KG1 (cell line): ENCODE measurements around the gene SMARCA2.
A peak's percentile ranks its signal among the peaks of the same experiment; 100 is the strongest.

Experiments used
- DNase-seq: peaks from one replicate; lab custom pipeline; 2025; lab: John Stamatoyannopoulos, UW

SMARCA2 gene

DNA sequence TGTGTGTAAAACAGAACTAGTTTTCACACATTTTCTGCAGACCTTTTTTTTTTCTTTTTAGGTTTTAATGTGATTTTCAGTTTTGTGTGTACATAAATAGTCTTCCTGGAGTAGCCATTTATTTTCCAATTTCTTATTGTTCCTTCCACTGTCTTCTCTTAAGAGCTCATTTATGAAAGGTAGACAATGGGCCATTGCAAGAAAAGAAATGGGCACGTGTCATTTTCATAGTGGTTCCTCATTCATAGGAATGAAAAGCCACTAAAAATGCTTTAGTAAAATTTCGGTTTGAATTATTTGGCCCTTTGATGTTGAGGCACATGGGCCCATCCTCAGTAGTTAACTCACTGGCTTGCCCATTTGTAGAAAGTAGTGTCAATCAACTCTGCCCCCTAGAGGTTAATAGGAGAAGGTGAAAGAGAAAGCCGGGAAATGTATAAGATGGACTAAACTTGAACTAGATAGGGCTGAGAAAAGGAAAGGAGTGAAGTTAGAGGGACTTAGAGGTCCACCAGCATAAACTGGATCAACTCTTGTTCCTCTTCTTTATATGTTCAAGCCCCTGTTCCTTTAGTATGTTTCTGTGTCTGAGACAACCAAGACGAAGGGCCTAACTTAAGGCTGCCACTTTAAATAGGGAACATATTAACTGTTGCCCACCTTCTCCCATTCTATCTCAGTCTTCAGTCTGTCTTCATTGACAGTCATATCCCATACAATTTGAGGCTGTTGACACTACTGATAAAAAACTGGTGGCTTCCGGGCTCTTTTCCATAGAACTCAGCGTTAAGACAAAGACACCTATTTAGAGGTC lies 72.6 kb downstream of the SMARCA2 start:
- DNase-seq: peak; percentile 44

DNA sequence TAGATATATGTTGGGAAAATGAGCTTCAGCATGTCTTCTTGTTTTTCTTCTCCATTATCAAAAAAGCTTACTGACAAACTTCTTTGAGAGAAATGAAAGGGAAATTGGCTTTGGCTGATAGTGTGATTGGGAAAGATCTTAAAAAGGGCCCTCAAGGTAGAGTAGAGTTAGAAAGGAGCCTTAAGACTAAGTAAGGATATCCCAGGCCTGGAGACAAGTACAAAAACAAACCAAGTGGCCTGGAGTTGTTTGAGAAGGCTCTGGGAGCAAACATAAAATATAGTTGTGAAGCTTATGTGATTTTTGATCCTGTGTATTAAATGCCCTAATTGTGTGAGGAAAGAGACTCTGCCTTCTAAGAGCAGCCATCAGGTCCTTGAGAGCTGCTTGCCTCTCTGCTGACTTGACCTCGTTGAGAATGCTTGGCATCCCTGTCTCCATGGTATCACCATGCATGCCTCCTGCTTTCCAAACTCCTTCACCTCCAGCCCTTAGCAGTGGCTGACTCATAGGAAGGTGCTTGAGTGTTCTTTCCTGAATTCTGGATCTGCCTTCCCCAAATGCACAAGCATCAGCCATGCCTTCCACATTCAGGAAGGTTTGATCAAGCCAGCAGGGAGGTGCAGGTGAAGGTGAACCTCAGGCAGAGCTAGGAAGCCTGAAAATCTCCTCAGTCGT lies 78.9 kb downstream of the SMARCA2 start:
- no peak for DNase-seq

DNA sequence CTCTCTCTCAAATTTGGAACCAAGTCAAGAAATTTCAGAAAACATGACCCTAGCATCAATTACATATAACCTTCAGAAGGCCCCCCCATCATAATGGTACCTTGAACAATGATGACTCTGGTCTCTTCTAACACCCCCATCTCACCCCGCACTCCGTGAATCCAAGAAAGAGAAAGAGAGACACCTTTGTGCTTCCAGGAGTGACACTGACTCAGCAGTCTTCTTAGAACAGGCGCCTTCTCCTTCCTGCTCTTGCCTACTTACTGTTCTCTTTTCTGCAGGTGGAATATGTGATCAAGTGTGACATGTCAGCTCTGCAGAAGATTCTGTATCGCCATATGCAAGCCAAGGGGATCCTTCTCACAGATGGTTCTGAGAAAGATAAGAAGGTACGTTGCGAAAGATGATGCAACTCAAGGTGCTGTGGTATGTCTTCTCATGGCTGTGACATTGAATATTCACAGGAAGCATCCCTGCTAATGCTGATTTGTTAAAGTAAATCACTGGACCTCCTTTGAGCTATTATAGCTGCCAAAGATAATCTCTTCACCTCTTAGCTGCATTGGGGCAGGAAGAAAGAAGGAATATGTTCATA lies 81.3 kb downstream of the SMARCA2 start:
- no peak for DNase-seq

DNA sequence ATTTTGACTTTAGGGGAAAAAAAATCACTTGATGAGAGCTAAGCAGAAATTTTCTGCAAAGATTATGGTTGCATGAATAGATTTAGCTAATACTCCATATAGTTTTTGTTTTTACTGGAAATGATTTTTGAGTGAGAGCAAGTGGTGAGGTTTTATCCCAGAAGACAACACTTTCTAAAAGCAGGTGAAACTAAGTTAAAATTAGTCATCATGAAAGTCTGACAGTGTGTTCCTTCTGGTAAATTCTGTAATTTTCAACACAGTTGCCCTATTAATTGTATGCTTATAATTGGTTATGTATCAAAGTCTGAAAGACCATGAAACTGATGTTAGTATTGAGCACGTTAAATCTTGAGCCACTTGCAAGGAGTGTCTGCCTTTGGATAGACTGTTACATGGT lies 91.5 kb downstream of the SMARCA2 start:
- no peak for DNase-seq

DNA sequence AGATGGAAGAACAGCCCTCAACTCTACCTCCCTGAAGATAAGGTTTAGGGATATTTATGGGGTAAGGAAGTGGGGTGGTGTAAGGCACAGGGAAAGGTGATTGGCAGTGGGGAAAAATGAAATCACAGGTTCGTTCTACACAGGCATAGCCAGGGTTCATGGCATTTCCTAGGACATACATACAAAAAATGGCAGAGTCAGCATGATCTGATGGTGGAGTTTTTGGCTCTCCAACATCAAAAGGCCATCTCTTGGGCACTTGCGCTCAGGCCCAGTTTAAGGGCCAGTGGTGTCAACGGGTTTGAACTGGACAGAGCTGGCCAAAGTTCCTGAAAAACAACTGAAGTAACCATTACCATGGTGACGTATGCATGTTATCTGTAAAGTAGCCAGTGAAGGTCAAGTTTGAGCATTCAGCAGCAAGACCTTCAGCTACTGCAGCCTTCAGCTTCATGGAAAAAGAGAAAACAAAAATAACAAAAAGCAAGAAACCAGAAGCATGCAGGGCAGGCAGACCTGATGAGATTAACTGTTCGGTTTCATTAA lies 92.8 kb downstream of the SMARCA2 start:
- DNase-seq: no peak

DNA sequence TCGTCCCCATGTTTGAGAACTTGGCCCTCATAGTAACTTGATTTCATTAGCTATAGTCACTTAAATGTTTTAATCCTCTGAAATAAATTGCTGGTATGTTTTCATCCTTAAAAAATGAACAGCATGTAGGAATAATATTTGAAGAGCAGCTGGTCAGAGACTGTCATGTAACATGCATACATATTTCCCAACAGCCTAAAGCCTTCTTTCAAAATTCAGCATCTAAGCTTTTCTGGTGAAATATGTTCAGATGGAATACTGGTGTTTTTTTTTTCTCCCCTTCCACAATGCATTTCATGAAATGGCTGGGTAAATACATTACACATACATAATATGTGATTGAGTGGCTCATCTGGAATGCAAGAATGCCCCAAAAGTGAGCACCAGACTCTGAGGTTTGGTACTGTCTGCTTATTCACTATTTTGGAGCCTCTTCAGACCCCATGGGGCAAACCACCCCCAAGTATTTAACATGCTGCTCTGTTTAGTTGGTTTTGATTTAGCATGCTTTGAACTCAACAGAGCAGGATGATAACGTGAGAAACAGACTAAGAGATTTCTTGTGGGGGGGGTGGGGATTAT lies 94.0 kb downstream of the SMARCA2 start:
- no peak for DNase-seq

DNA sequence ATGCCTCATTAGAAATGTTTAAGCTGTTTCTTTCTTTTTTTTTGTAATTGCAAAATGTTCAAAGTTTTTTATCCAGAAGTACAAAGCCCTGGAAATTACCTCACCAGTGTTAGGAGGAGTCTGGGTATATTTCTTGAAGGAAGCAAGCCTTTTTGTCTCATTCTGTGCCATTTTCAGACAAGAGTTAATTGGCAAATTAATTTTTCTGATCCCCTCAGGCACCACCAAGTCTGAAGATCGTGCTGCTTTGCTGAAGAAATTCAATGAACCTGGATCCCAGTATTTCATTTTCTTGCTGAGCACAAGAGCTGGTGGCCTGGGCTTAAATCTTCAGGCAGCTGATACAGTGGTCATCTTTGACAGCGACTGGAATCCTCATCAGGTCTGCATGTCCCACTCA lies 94.9 kb downstream of the SMARCA2 start:
- DNase-seq: no peak

DNA sequence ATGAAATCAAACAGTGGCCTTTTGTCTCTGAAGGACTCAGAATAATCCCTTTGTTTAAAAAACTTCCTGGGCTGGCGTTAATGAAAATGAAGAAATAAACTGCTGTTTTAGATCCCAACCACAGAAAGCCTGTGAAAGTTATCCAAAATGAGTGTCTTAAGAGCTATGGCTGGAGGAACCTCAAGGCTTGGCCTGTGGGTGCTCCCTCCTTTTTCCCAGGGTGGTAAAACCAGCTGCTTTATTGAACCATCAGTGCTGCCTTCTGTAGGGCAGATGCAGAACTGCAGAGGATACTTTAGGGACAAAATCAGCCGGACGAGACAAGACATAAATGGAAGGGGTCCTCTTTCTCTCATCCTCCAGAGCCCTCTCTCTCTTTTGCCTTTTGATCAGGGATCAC lies 100.9 kb downstream of the SMARCA2 start:
- DNase-seq: no peak

DNA sequence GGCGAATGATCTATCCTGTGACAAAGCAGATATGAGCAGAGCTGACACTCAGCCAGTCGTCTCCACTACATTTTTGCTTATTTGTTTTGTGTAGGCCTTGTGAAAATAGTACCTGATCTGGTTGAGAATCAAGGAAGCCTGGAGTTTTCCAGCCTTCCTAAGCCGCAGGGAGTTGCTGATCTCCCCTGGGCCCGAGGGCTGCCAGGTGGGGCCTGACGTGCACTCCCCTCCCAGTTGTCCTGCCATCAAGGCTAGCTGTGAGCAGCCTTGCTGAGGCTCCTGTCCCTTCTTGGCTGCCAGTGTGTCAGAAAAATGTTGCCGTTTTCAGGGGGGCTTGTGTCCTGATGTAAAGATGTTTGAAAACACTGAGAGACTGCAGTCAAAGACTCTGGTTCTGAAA lies 102.4 kb downstream of the SMARCA2 start:
- no peak for DNase-seq

DNA sequence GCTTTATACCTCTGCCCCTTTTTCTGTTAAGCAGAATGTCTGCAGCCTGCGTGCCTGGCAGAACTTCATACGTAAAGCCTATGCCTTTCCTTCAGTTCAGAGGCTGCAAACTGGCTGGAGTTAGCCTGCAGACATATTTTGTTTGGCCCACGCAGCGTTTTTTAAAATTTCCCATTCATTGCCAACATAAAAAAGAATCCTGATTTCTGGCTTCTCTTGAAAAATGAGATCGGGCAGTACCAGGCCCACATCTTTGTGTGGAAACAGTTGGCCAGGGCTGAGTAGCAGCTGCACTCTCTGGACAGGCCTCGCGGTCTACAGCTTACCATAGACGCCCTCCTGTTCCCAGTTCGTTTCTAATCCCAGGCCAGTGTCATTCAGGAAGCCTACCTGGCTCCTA lies 104.4 kb downstream of the SMARCA2 start:
- DNase-seq: no peak

DNA sequence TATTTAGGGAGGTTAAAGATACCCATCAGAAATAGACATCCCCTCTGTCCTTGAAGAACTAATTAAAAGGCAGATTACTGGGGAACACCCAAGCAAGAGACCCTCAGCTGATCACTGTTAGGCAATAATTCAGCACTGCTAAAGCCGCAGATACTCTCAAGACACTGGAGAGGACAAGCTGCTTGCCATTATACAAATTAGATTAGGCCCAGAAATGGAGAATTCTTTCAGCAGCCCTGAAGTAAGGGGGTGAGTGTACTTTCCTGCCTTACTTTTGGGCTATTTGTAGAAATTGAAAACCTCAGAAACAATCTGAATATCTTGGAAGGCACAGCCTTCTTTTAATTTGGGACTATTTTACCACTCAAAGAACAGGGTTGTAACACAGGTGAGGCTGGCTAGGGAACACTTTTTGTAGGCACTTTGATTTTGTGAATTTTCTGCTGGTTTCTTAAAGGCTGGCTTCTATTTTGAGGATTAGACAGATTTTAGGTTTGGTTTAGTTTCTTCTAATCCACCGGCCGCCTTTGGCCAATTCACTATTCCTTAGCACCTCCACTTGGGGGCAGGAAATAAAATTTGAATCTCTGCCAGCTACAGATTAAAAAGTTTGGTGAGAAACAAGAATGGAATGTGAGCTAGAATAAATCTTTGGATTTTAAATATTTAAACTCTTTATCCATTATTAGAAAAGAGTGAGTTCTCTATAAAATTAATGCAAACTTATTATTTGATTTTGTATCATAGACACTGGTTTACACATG lies 106.0 kb downstream of the SMARCA2 start:
- no peak for DNase-seq

DNA sequence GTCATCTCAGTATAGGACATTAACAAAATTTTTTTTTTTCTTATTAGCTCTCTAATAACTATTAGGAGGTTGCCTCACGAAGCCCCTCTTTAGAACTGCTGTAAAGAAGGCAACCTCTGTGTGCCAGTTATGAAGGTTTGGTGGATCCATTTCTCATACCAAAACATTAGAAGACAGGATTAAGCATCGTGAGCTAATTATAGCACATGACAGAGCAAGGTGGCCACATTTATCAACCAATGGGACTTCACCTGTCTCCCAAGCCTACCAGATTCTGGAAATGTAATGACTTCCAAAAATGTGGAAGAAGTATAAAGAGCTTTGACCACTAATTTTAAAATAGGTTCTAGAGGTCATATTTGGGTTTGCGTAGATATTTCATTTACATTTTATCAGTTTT lies 107.2 kb downstream of the SMARCA2 start:
- no peak for DNase-seq

DNA sequence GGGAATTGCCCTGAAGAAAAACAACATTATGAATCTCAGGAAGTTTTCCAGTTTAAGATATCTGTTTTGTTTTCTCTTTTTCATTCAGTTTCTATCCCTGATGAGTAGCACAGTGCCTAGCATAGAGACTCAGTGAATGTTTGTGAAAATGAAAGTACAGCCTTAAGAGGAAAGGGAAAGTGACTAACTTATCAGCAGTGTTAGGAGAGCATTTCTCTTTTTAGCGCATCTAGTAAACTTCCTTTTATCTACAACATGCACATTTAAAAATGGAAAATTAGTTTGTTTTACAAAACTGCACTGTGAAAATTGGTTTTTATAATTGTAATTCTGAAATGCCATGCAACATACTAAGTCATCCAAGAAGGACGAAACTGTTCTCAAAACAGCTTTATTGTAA lies 110.8 kb downstream of the SMARCA2 start:
- DNase-seq: no peak

DNA sequence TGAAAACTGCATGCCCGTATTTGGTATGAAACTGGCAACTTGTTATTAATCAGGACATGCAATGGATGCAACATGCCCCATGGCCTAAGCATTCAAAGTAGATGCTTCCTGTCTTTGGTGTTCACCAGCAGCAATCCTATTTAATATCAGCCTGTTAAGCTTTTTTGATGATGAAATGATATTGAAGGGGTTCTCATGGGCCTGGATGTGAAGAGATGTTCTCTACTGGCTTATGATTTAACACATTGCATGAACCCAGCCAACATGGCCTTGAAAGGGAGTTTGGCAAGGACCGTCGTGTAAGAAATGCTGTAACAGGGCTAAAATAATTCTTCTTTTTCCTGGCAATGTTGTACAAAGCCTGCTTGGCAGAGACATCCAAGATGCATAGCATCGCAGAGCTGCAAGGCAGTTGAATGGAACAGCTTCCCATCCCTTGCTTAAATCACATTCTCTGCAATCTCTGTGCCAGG lies 111.2 kb downstream of the SMARCA2 start:
- no peak for DNase-seq

DNA sequence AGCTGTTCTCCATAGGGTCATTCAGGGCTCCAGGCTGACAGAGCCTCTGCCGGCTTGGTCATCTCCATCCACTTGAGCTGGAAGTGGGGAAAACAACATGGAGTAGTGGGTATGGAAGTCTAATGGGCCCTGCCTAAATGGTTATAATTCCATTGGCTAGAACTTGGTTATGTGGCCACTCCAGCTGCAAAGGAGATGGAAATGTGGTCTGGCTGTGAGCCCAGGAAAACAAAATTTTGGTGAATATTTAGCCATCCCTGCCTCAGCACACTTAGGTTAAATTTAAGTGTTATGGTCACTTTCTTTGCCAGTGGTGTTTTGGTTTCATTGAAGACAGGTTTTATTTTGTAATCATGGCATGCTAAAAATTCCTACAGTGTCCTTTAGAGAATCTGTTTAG lies 112.3 kb downstream of the SMARCA2 start:
- DNase-seq: no peak

DNA sequence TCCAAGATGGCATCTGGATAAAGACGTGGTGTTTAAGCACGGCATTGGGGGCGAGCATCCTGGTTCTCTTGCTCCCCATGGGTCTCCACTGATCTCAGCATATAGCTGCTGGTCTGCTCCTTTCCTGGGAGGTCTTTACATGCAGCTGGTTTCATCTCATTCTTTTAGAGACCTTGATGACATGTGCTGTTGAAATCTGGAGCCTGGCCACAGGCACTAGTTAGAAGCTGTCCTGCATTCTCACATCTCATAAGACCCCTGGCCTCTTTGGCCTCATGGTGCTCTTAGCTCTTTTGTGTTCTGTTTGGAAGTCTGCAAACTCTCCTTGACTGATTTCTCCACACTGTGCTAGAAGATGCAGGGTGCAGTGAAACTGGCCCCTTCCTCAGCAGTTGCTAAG lies 113.0 kb downstream of the SMARCA2 start:
- DNase-seq: no peak

DNA sequence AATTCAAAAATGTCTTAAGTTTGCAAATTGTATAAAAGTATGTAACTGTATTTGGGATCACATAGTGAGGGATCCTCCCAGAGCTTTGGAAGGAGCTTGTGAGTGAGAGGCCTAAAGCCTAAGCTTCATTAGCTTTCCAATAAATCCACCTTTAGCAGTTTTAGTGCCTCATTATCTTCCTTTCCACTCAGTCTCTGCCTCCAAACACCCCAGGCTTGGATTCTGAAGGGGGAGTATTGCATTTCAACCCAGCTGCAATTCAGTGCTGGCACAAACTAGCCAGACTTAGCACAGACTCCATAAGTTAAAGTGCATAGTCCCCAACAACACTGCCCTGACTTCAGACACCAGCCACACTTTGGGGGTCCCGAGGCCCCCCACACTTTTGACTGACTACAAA lies 113.5 kb downstream of the SMARCA2 start:
- DNase-seq: no peak

DNA sequence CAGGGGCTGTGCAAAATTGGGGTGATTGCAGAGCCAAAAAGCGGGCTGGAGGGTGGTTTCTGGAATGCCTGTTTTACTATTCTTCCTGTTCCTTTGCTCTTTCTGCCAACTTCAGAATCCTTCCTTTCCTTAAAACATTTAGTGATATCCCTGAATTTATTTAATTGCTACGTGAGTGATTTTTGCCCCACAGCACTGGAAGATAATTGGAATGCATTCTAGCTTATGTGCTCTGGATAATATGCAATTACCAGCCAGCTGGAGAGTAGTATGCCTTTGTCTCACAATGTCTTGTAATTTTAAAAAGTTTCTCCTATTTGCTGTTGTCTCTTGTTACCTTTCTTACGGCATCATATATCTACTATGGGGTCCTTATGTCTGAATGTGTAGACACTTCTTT lies 115.8 kb downstream of the SMARCA2 start:
- no peak for DNase-seq

DNA sequence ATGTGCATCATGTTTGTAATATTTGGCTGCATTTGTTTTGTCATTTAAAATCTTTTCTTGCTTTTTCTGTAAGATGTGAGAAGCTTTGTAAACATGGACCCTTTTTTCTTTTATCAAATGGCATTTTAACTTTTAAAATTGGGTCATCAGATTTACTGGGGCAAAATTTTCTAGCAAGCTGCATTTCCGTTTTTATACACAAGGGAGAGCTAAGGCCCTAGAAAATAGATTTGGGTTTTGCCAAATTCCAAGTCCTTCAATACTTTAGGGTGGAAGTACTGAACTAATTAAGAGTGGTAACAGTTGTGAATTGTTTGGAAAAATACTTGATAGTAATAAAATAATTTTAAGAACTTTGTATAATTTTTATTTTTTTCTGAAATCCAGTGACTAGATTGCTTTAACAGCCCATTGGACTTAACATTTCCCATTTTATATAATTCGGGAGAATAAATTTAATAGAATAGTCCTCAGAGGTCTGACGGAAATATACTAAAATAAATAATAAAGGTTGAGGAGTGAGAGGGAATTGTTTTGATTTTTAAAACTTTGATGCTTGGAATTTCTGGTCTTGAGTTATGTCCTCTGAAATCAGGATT lies 117.4 kb downstream of the SMARCA2 start:
- no peak for DNase-seq

DNA sequence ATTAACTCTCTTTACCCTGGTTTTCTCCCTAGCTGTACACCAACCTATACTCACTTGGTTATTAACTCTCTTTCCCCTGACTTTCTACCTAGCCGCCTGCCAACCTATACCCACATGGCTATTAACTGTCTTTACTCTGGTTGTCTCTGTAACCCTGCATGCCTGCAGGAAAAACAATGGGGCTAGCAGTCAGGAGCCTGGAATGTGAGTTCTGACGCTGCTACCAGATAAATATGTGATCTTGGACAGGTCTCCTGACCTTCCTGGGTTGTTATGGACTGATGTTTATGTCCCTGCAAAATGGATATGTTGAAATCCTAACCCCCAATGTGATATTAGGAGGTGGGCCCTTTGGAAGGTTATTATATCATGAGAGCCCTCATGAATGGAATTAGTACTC lies 119.2 kb downstream of the SMARCA2 start:
- DNase-seq: no peak

DNA sequence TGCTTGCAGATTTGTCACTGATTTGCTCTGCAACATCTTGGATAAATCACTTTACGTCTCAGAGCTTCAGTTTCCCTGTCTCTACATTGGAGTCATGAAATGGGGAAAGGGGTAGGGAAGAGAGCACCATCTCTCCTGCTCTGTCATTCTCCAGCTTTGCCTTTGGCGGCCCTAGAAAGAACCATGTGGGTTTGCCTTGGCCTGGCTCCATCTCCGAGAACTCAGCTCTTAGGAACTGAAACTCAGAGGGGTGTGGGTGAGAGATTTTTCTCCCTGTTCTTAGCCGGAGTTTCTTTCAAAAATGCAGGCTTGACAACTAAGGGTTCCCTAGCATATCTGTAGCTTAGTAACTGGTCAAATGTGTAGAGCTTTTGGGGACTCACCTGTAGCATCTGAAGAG lies 123.5 kb downstream of the SMARCA2 start:
- no peak for DNase-seq
